Gastrocnemius medialis (tissue), 4 donors: ENCODE data around the gene TWIST2. TPM values are rescaled to one million over a fixed set of nuclear protein-coding genes. Genes with fewer than 3 reads are reported as not detected.

Experiments used
- ATAC-seq, 2 donors: fragments of 150-250 bp; one replicate each; pipeline ENCODE4 v1.9.1; 2016
- DNase-seq, 2 donors: peaks; one replicate each; pipeline ENCODE4 v3.0.0-alpha.2; 2019
- H3K27ac ChIP-seq, 4 donors: fragments of 200-600 bp; sonication (generic); 1 replicate in 1 of 4; 2 replicates in 3 of 4; pipeline ENCODE4 v1.5.1; 2016 to 2018; ENCODE audit warnings: mild to moderate bottlenecking in 2 of 4, moderate library complexity in 1 of 4
- H3K27me3 ChIP-seq, 3 donors: fragments of 200-600 bp; sonication (generic) in 2 of 3; 1 replicate in 1 of 3; 2 replicates in 2 of 3; pipeline versions ENCODE4 v1.5.1 to v1.6.0; 2016 to 2019; ENCODE audit warnings: mild to moderate bottlenecking in 1 of 3, moderate library complexity in 1 of 3
- H3K36me3 ChIP-seq, 2 donors: fragments of 200-600 bp; sonication (generic) in 1 of 2; one replicate each; pipeline ENCODE4 v1.5.1; 2017 to 2018
- H3K4me1 ChIP-seq, 2 donors: fragments of 200-600 bp; sonication (generic) in 1 of 2; one replicate each; pipeline ENCODE4 v1.5.1; 2016 to 2017; ENCODE audit warnings: mild to moderate bottlenecking in 2 of 2
- H3K4me3 ChIP-seq, 4 donors: fragments of 200-600 bp; sonication (generic) in 3 of 4; 1 replicate in 1 of 4; 2 replicates in 3 of 4; pipeline ENCODE4 v1.5.1; 2016 to 2019; ENCODE audit warnings: mild to moderate bottlenecking in 2 of 4
- H3K9me3 ChIP-seq, 3 donors: fragments of 200-600 bp; sonication (generic) in 2 of 3; 1 replicate in 1 of 3; 2 replicates in 2 of 3; pipeline ENCODE4 v1.5.1; 2016 to 2019
- POLR2A ChIP-seq, 2 donors: fragments of 450-650 bp; IDR thresholded peaks; one replicate each; pipeline ENCODE4 v1.6.1; 2017; ENCODE audit warnings: antibody characterized with exemption in 2 of 2, mild to moderate bottlenecking in 2 of 2, moderate library complexity in 2 of 2
- in situ Hi-C, 4 donors: fragments of 200-750 bp; cut with MboI; loops; one replicate each; pipeline versions ENCODE4 v1.15.0 to v1.8.0; 2017; ENCODE audit warnings: low sequenced_read_pairs in 4 of 4
- intact Hi-C: fragments of 100-400 bp; cut with DNase I; formaldehyde crosslinking; loops from one replicate; pipeline ENCODE4 v1.15.1; 2023; ENCODE audit warnings: low total_unique reads
- total RNA-seq, 4 donors: library from RNA; depleted of rRNA; stranded (reverse); fragments of >200 nt; gene quantifications; one replicate each; pipeline versions ENCODE4 v1.1.0 to v1.2.3, GENCODE V29; 2016
- TF ChIP-seq, protein P1 (sequence below), 5 experiments: fragments of 450-650 bp in 3 of 5; fragments of 200-600 bp in 2 of 5; sonication (generic) in 2 of 5; IDR thresholded peaks in 4 of 5; conservative IDR thresholded peaks in 1 of 5; 1 replicate in 4 of 5; 2 replicates in 1 of 5; pipeline ENCODE4 v1.5.1; 2016 to 2019; ENCODE audit warnings: antibody characterized with exemption in 5 of 5, mild to moderate bottlenecking in 3 of 5, moderate library complexity in 3 of 5

The TWIST2 gene
- total RNA-seq, 4 donors from 2014 or later, result 1.9 to 9.3 (median 2.2) TPM

DNA sequence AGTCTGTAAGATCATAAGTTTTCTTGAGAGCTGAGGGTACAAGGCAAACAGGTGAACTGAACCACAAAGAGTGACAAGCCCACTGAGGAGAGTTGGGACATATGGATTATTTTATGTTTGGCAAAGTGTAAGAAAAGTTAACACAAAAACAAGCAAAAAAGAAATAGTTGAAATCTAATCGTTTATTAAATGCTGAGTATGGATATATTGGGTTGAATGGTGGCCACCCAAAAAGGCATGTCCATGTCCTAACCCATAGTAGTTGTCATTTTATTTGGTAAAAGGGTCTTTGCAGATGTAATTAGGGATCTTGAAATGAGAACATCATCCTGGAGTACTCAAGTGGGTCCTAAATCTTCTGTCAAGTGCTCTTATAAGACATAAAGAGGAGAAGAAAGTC lies 24.9 kb upstream of the TWIST2 start:
- Histone ChIP-seq H3K27me3 (peaks cover under 1 to 21% (median 11%) of the 10 kb centered on the region in 3 donors), H3K9me3 (peaks cover 0 to 4% (median 0%) of the 10 kb centered on the region in 3 donors), H3K4me3 (no peak overlapping the region), H3K36me3 (no peaks in the 10 kb centered on the region), H3K27ac (no peak overlapping the region), H3K4me1 (no peaks in the 10 kb centered on the region)
- intact Hi-C loops, result no loop called here
- ATAC-seq (no peak), DNase-seq (no peak)
- TF ChIP-seq, protein P1, sequence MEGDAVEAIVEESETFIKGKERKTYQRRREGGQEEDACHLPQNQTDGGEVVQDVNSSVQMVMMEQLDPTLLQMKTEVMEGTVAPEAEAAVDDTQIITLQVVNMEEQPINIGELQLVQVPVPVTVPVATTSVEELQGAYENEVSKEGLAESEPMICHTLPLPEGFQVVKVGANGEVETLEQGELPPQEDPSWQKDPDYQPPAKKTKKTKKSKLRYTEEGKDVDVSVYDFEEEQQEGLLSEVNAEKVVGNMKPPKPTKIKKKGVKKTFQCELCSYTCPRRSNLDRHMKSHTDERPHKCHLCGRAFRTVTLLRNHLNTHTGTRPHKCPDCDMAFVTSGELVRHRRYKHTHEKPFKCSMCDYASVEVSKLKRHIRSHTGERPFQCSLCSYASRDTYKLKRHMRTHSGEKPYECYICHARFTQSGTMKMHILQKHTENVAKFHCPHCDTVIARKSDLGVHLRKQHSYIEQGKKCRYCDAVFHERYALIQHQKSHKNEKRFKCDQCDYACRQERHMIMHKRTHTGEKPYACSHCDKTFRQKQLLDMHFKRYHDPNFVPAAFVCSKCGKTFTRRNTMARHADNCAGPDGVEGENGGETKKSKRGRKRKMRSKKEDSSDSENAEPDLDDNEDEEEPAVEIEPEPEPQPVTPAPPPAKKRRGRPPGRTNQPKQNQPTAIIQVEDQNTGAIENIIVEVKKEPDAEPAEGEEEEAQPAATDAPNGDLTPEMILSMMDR (IDR thresholded peaks at IDR 0.05 in 4 of 5, conservative IDR thresholded peaks at IDR 0.05 in 1 of 5), result no peak
- no peak for TF ChIP-seq POLR2A (IDR thresholded peaks at IDR 0.05)
- in situ Hi-C loops, result no loop called here

DNA sequence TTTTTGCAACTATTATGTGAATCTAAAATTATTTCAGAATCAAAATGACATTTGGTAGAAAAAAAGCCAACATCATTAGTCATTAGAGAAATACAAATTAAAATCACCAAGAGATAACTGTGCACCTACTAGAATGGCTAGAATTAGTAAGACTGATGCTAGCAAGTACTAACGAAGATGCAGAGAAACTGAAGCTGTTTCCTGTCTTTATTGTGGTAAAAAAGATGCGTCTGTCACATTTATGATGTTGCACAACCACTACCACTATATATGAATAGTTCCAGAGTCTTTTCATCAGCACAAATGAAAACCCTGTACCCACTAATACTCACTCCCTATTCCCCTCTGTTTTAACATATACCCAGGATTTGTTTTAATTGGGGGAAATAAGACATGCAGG lies 16.7 kb upstream of the TWIST2 start:
- no peaks in the 10 kb centered on the region for H3K36me3 ChIP-seq
- H3K9me3 ChIP-seq, result no peaks in the 10 kb centered on the region
- in situ Hi-C loops, result no loop called here
- intact Hi-C loops, result no loop called here
- H3K27me3 ChIP-seq, result peaks cover 5 to 23% (median 16%) of the 10 kb centered on the region in 3 donors
- TF ChIP-seq, protein P1 (IDR thresholded peaks at IDR 0.05 in 4 of 5, conservative IDR thresholded peaks at IDR 0.05 in 1 of 5), result no peak
- TF ChIP-seq POLR2A (IDR thresholded peaks at IDR 0.05), result no peak
- ATAC-seq, result no peak
- DNase-seq, result no peak
- no peaks in the 10 kb centered on the region for H3K4me1 ChIP-seq
- no peak overlapping the region for H3K27ac ChIP-seq
- H3K4me3 ChIP-seq, result no peak overlapping the region

GRCh38 chr2:238834982-238835381 lies 12.9 kb upstream of the TWIST2 start:
- TF ChIP-seq, protein P1 (IDR thresholded peaks at IDR 0.05 in 4 of 5, conservative IDR thresholded peaks at IDR 0.05 in 1 of 5), result no peak
- no peak for TF ChIP-seq POLR2A (IDR thresholded peaks at IDR 0.05)
- Histone ChIP-seq H3K9me3 (no peaks in the 10 kb centered on the region), H3K4me1 (no peaks in the 10 kb centered on the region), H3K27ac (no peak overlapping the region), H3K36me3 (no peaks in the 10 kb centered on the region), H3K27me3 (peaks cover 6 to 25% (median 23%) of the 10 kb centered on the region in 3 donors), H3K4me3 (no peak overlapping the region)
- in situ Hi-C loops, result no loop called here
- ATAC-seq (no peak), DNase-seq (no peak)
- intact Hi-C loops, result no loop called here

GRCh38 chr2:238835726-238836301 lies 12.1 kb upstream of the TWIST2 start:
- no peak overlapping the region for H3K27ac ChIP-seq
- intact Hi-C loops (no loop called here), in situ Hi-C loops (no loop called here)
- peaks cover 6 to 25% (median 18%) of the 10 kb centered on the region in 3 donors for H3K27me3 ChIP-seq
- DNase-seq (no peak), ATAC-seq (no peak)
- TF ChIP-seq, protein P1 (IDR thresholded peaks at IDR 0.05 in 4 of 5, conservative IDR thresholded peaks at IDR 0.05 in 1 of 5), result no peak
- TF ChIP-seq POLR2A (IDR thresholded peaks at IDR 0.05), result no peak
- no peaks in the 10 kb centered on the region for H3K36me3 ChIP-seq
- no peak overlapping the region for H3K4me3 ChIP-seq
- no peaks in the 10 kb centered on the region for H3K4me1 ChIP-seq
- no peaks in the 10 kb centered on the region for H3K9me3 ChIP-seq
